H1 (cell line): ENCODE measurements around the gene ARID1B. TPM values are rescaled to one million over a fixed set of nuclear protein-coding genes. Genes with fewer than 3 reads are reported as not detected.

ENCODE experiments used
- CTCF ChIA-PET: fragments of 300-600 bp; sonication (Branson Sonifier 250); formaldehyde crosslinking; loops from one replicate; lab custom pipeline; 2021; ENCODE audit not compliant: partially characterized antibody; lab: Charles Lee
- POLR2A ChIA-PET: fragments of 300-600 bp; sonication (Branson Sonifier 250); formaldehyde crosslinking; loops from one replicate; lab custom pipeline; 2021; ENCODE audit warnings: inconsistent platforms; ENCODE audit not compliant: partially characterized antibody; lab: Charles Lee
- DNase-seq, 2 experiments: peaks; one replicate each; pipeline versions ENCODE4 v3.0.0 to v3.0.0-alpha.2; 2010 to 2022; ENCODE audit warnings: low spot score in 2 of 2, low read depth in 1 of 2, mixed read lengths in 1 of 2
- FAIRE-seq: peaks from 2 replicates; lab custom pipeline; 2011; peaks lifted over from hg19 to GRCh38; lab: Jason Lieb, UNC
- H2AFZ ChIP-seq: 2 replicates; pipeline ENCODE4 v1.8.1; 2012; ENCODE audit warnings: low read length, inconsistent platforms
- H2AK5ac ChIP-seq: 2 replicates; pipeline ENCODE4 v1.6.1; 2013; ENCODE audit warnings: low read depth, low read length
- H2BK120ac ChIP-seq: replicated peaks from 2 replicates; pipeline ENCODE3; 2013; ENCODE audit warnings: low read depth, low read length, inconsistent platforms
- H2BK12ac ChIP-seq: 2 replicates; pipeline ENCODE4 v1.6.1; 2013; ENCODE audit warnings: low read depth, low read length
- H2BK15ac ChIP-seq: 2 replicates; pipeline ENCODE4 v1.6.1; 2013; ENCODE audit warnings: low read length
- H2BK20ac ChIP-seq: 2 replicates; pipeline ENCODE4 v1.6.1; 2013; ENCODE audit warnings: low read length
- H2BK5ac ChIP-seq: 2 replicates; pipeline ENCODE4 v1.6.1; 2013; ENCODE audit warnings: low read depth, low read length
- H3K14ac ChIP-seq: 2 replicates; pipeline ENCODE4 v1.6.1; 2013; ENCODE audit warnings: inconsistent platforms; ENCODE audit not compliant: insufficient read length
- H3K18ac ChIP-seq: 2 replicates; pipeline ENCODE4 v1.6.1; 2013; ENCODE audit warnings: low read length; ENCODE audit errors: extremely low read depth
- H3K23ac ChIP-seq: 2 replicates; pipeline ENCODE4 v1.6.1; 2013; ENCODE audit warnings: inconsistent platforms; ENCODE audit not compliant: insufficient read length
- H3K23me2 ChIP-seq: 2 replicates; pipeline ENCODE4 v1.6.1; 2013; ENCODE audit warnings: low read depth, low read length
- H3K27ac ChIP-seq: 2 replicates; pipeline ENCODE4 v1.6.1; 2011; ENCODE audit warnings: low read depth, low read length, inconsistent platforms
- H3K27me3 ChIP-seq, 4 experiments: replicated peaks in 1 of 4; 1 replicate in 1 of 4; 2 replicates in 3 of 4; pipeline versions ENCODE4 v1.6.1 to v1.8.1; 2011 to 2013; ENCODE audit warnings: low read length in 3 of 4, mild to moderate bottlenecking in 3 of 4, inconsistent platforms in 2 of 4, mixed read lengths in 2 of 4, moderate library complexity in 1 of 4; ENCODE audit not compliant: control insufficient read depth in 3 of 4, insufficient read depth in 3 of 4; ENCODE audit errors: extremely low read depth in 1 of 4
- H3K36me3 ChIP-seq, 4 experiments: 2 replicates each; pipeline versions ENCODE4 v1.6.1 to v1.8.1; 2011 to 2013; ENCODE audit warnings: mild to moderate bottlenecking in 4 of 4, low read length in 3 of 4, moderate library complexity in 2 of 4, control low read depth in 1 of 4, inconsistent platforms in 1 of 4; ENCODE audit not compliant: insufficient read depth in 4 of 4, control insufficient read depth in 2 of 4
- H3K4ac ChIP-seq: replicated peaks from 2 replicates; pipeline ENCODE3; 2013; ENCODE audit warnings: low read length, low read depth, mixed read lengths, inconsistent platforms; ENCODE audit not compliant: insufficient read length
- H3K4me1 ChIP-seq, 4 experiments: replicated peaks in 1 of 4; 1 replicate in 1 of 4; 2 replicates in 3 of 4; pipeline versions ENCODE4 v1.6.1 to v1.8.1; 2011 to 2013; ENCODE audit warnings: low read length in 3 of 4, inconsistent platforms in 2 of 4, mixed read lengths in 1 of 4; ENCODE audit not compliant: insufficient read depth in 4 of 4, control insufficient read depth in 3 of 4
- H3K4me2 ChIP-seq, 2 experiments: 2 replicates each; pipeline versions ENCODE4 v1.6.1 to v1.8.1; 2011 to 2013; ENCODE audit warnings: low read depth in 2 of 2, low read length in 2 of 2, control low read depth in 1 of 2, inconsistent platforms in 1 of 2, mild to moderate bottlenecking in 1 of 2; ENCODE audit not compliant: insufficient read depth in 1 of 2
- H3K4me3 ChIP-seq, 4 experiments: fragments of 200-600, 300-600 bp in 1 of 4; sonication (generic), shearing (Covaris generic), sonication (Bioruptor Twin) in 1 of 4; 2 replicates each; pipeline versions ENCODE4 v1.5.1 to v1.8.1; 2011 to 2016; ENCODE audit warnings: low read length in 4 of 4, low read depth in 3 of 4, control low read depth in 2 of 4, inconsistent platforms in 2 of 4, mild to moderate bottlenecking in 2 of 4, mixed read lengths in 1 of 4, moderate library complexity in 1 of 4; ENCODE audit not compliant: insufficient read depth in 2 of 4; ENCODE audit errors: extremely low read depth in 1 of 4
- H3K56ac ChIP-seq: replicated peaks from 2 replicates; pipeline ENCODE3; 2013; ENCODE audit warnings: low read depth, mild to moderate bottlenecking, mixed read lengths, low read length, inconsistent platforms; ENCODE audit not compliant: insufficient read length
- H3K79me1 ChIP-seq: 2 replicates; pipeline ENCODE4 v1.6.1; 2013; ENCODE audit warnings: low read depth, low read length, control low read depth
- H3K79me2 ChIP-seq, 2 experiments: 2 replicates each; pipeline versions ENCODE4 v1.6.1 to v1.8.1; 2012 to 2013; ENCODE audit warnings: low read length in 2 of 2, mild to moderate bottlenecking in 2 of 2, inconsistent platforms in 1 of 2; ENCODE audit not compliant: insufficient read depth in 2 of 2, control insufficient read depth in 1 of 2
- H3K9ac ChIP-seq, 4 experiments: replicated peaks in 1 of 4; 1 replicate in 1 of 4; 2 replicates in 3 of 4; pipeline versions ENCODE4 v1.6.1 to v1.8.1; 2011 to 2013; ENCODE audit warnings: low read depth in 3 of 4, low read length in 3 of 4, control low read depth in 2 of 4, mild to moderate bottlenecking in 2 of 4, moderate library complexity in 2 of 4, inconsistent platforms in 1 of 4; ENCODE audit errors: extremely low read depth in 1 of 4
- H3K9me3 ChIP-seq, 2 experiments: 2 replicates each; pipeline versions ENCODE4 v1.6.1 to v1.8.1; 2012 to 2013; ENCODE audit warnings: mild to moderate bottlenecking in 2 of 2, moderate library complexity in 2 of 2, control low read depth in 1 of 2, inconsistent platforms in 1 of 2, low read depth in 1 of 2, low read length in 1 of 2, mixed read lengths in 1 of 2; ENCODE audit not compliant: insufficient read depth in 2 of 2
- H4K20me1 ChIP-seq, 2 experiments: replicated peaks in 1 of 2; 2 replicates each; pipeline versions ENCODE3 to v1.8.1; 2011 to 2013; ENCODE audit warnings: inconsistent platforms in 2 of 2, low read length in 2 of 2, mild to moderate bottlenecking in 1 of 2; ENCODE audit not compliant: insufficient read depth in 2 of 2, control insufficient read depth in 1 of 2
- H4K5ac ChIP-seq: 2 replicates; pipeline ENCODE4 v1.6.1; 2013; ENCODE audit warnings: low read length, low read depth, mixed read lengths, inconsistent platforms; ENCODE audit not compliant: insufficient read length
- H4K8ac ChIP-seq: 2 replicates; pipeline ENCODE4 v1.8.0; 2013; ENCODE audit warnings: mild to moderate bottlenecking, moderate library complexity, low read length, inconsistent platforms; ENCODE audit not compliant: insufficient read depth; ENCODE audit errors: extremely low read depth
- H4K91ac ChIP-seq: replicated peaks from 2 replicates; pipeline ENCODE3; 2013; ENCODE audit warnings: low read length, mixed read lengths, inconsistent platforms; ENCODE audit not compliant: insufficient read length
- CHD2 ChIP-seq: IDR thresholded peaks from 2 replicates; pipeline ENCODE4 v1.6.1; 2012; ENCODE audit warnings: low read length, improper control_type of control experiment
- CTBP2 ChIP-seq: IDR thresholded peaks from 2 replicates; pipeline ENCODE4 v1.7.0; 2011; ENCODE audit warnings: borderline replicate concordance, mild to moderate bottlenecking, moderate library complexity, mixed read lengths, low read length; ENCODE audit not compliant: insufficient read depth, insufficient read length
- EP300 ChIP-seq, 2 experiments: IDR thresholded peaks; 1 replicate in 1 of 2; 2 replicates in 1 of 2; pipeline ENCODE4 v1.6.1; 2011 to 2012; ENCODE audit warnings: low read depth in 2 of 2, low read length in 2 of 2, mild to moderate bottlenecking in 2 of 2, borderline replicate concordance in 1 of 2, inconsistent platforms in 1 of 2, moderate library complexity in 1 of 2
- POU5F1 ChIP-seq: IDR thresholded peaks from 2 replicates; pipeline ENCODE4 v1.6.1; 2011; ENCODE audit warnings: low read depth, mild to moderate bottlenecking, low read length, moderate library complexity
- TAF7 ChIP-seq: optimal IDR thresholded peaks from 2 replicates; pipeline ENCODE3; 2011; ENCODE audit warnings: low read depth, mild to moderate bottlenecking, inconsistent platforms, low read length, moderate library complexity, borderline replicate concordance
- TCF12 ChIP-seq: IDR thresholded peaks from 2 replicates; pipeline ENCODE4 v1.6.1; 2011; ENCODE audit warnings: low read depth, mild to moderate bottlenecking, low read length
- WGBS, 2 experiments: shearing (Covaris generic) in 1 of 2; methylation state at CpG; one replicate each; pipeline versions ENCODE4 v1.1.6 to v1.1.7; 2013 to 2015; ENCODE audit warnings: low lambda C conversion rate in 2 of 2, mixed read lengths in 2 of 2, inconsistent platforms in 1 of 2, low coverage in 1 of 2, missing lambda C conversion rate in 1 of 2; ENCODE audit not compliant: insufficient replicate concordance in 2 of 2, insufficient coverage in 1 of 2, insufficient read length in 1 of 2; ENCODE audit errors: extremely low coverage in 1 of 2, missing lambda C conversion rate in 1 of 2; 5-methylcytosine and 5-hydroxymethylcytosine counted together
- polyA plus RNA-seq, 7 experiments: library from polyadenylated mRNA; depleted of rRNA in 3 of 7; stranded (reverse) in 5 of 7; unstranded in 2 of 7; fragments of >200 nt in 5 of 7; fragments of 200-250 nt in 2 of 7; gene quantifications; 1 replicate in 5 of 7; 2 replicates in 1 of 7; 4 replicates in 1 of 7; pipeline versions ENCODE4 v1.2.1 to v1.2.3, GENCODE V29; 2011 to 2013; ENCODE audit warnings: missing spikeins in 2 of 7, mixed read lengths in 2 of 7
- total RNA-seq: library from RNA; stranded (reverse); fragmentation: NEBNext Ultra II Directional; extraction: Animal tissue kit (Norgen Biotek cat#: 25700); gene quantifications from 2 replicates; pipeline ENCODE4 v1.2.1, GENCODE V29; 2021

ARID1B gene
- total and polyA plus RNA-seq, 2 of the 8 experiments (the other 6 are each of a cell fraction or from before 2014, with no cell fraction given), result 24.3 to 70.3 TPM

- POLR2A ChIA-PET, result no interaction called here
- no peak overlapping the region for H3K18ac ChIP-seq
- FAIRE-seq, result no peak
Observed at GRCh38 chr6:157238346-157238745, 461.2 kb downstream of the ARID1B start.

More at GRCh38 chr6:157238346-157238745, 461.2 kb downstream of the ARID1B start:
- Histone ChIP-seq H2BK20ac (peak overlapping the region; percentile 21; the same call in 1 of the 2 replicates), H3K36me3 (no peaks in the 10 kb centered on the region; a peak in 1 of 8 replicates), H3K14ac (no peak overlapping the region), H3K23ac (peak overlapping the region; percentile 60), H3K56ac (peak overlapping the region; percentile 90), H2BK5ac (no peak overlapping the region), H3K27ac (no peak overlapping the region), H3K23me2 (peaks cover 16% of the 10 kb centered on the region; the same call in 1 of the 2 replicates), H3K4me2 (no peak overlapping the region), H4K91ac (no peak overlapping the region), H4K8ac (no peak overlapping the region), H3K4ac (no peak overlapping the region), H3K79me2 (no peaks in the 10 kb centered on the region), H2AFZ (no peak overlapping the region), H3K27me3 (peaks cover 6 to 39% (median 33%) of the 10 kb centered on the region in 4 experiments), H2BK15ac (peak overlapping the region; percentile 40; the same call in 1 of the 2 replicates), H2BK120ac (no peak overlapping the region), H4K20me1 (peaks cover 0 to 3% of the 10 kb centered on the region in 2 experiments), H3K79me1 (no peaks in the 10 kb centered on the region), H2AK5ac (no peak overlapping the region; the same call in 1 of the 2 replicates), H3K9ac (no peak overlapping the region), H4K5ac (no peak overlapping the region), H3K4me3 (no peak overlapping the region), H3K9me3 (peaks cover 0 to 2% of the 10 kb centered on the region in 2 experiments; a peak in 1 of 4 replicates), H2BK12ac (peak overlapping the region; percentile 7; the same call in 1 of the 2 replicates), H3K4me1 (peaks cover 0 to 16% (median 7%) of the 10 kb centered on the region in 4 experiments; a peak in 6 of 7 replicates)
- WGBS, 2 experiments, result 100% methylated on average over 2 of the region's 2 CpGs; no CpG with 5 or more reads in 1 of the 2 experiments
- DNase-seq, result no peak
- CTCF ChIA-PET, result interaction anchor here (1.3 to 1.4 kb wide), 2 partner anchors 9 to 14 kb away, joined by 3 to 4 read pairs; no protein-coding TSS in a partner anchor
- TF ChIP-seq TAF7 (no peak), CTBP2 (no peak), TCF12 (no peak), CHD2 (no peak), POU5F1 (no peak), EP300 (IDR thresholded peaks at IDR 0.05; ENCODE audit: borderline replicate concordance in 1 of 2, low read depth in 2 of 2, low read length in 2 of 2) (no peak)
